Central memory CD8-positive, alpha-beta T cell (primary cell): ENCODE measurements around the gene WNK1.
"Not testable (repeated sequence)": the region's sequence is repeated elsewhere in the genome, so short reads cannot be mapped to it uniquely, and the experiment has no call there.

Experiments used
- ATAC-seq: fragments of 150-1000 bp; cut with Tn5 transposase; replicated peaks from 2 replicates; pipeline ENCODE4 v1.10.0; 2022; ENCODE audit warnings: mild to moderate bottlenecking, moderate FRiP score, moderate number of reproducible peaks; ENCODE audit not compliant: poor library complexity, severe bottlenecking; ENCODE audit errors: extremely low read depth
- DNase-seq, 2 donors: peaks; one replicate each; pipeline ENCODE4 v3.0.0; 2021; ENCODE audit warnings: low spot score in 2 of 2
- H3K27ac Mint-ChIP-seq: one replicate; pipeline ENCODE4 v1.8.0; 2022; ENCODE audit warnings: low read depth, mild to moderate bottlenecking, moderate library complexity, mixed read lengths
- H3K27me3 Mint-ChIP-seq: one replicate; pipeline ENCODE4 v1.8.0; 2022; ENCODE audit warnings: mixed read lengths
- H3K36me3 Mint-ChIP-seq: one replicate; pipeline ENCODE4 v1.8.0; 2022; ENCODE audit warnings: mild to moderate bottlenecking, moderate library complexity, mixed read lengths; ENCODE audit not compliant: insufficient read depth
- H3K4me1 Mint-ChIP-seq: one replicate; pipeline ENCODE4 v1.8.0; 2022; ENCODE audit warnings: mixed read lengths
- H3K4me3 Mint-ChIP-seq: one replicate; pipeline ENCODE4 v1.8.0; 2022; ENCODE audit warnings: mild to moderate bottlenecking, moderate library complexity, mixed read lengths
- H3K9me3 Mint-ChIP-seq: one replicate; pipeline ENCODE4 v1.8.0; 2022; ENCODE audit warnings: mixed read lengths

Gene WNK1

DNA sequence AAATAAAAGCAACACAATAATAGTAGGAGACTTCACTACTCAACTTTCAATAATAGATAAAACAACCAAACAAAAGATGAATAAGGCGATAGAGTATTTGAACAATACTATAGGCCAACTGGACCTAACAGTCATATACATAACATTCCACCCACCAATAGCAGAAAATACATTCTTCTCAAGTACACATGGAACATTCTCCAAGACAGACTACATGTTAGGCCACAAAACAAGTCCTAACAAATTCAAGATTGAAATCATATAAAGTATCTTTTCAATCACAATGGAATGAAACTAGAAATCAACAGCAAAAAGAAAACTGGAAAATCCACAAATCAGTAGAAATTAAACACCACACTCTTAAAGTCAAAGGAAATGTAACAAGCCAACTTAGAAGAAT, 168.3 kb downstream of the WNK1 start:
- no peaks in the 10 kb centered on the region for H3K9me3 Mint-ChIP-seq
- no peak overlapping the region for H3K4me3 Mint-ChIP-seq
- H3K36me3 Mint-ChIP-seq = peaks cover 60% of the 10 kb centered on the region
- no peaks in the 10 kb centered on the region for H3K27me3 Mint-ChIP-seq
- H3K27ac Mint-ChIP-seq = peak overlapping the region; percentile 62
- ATAC-seq (no peak), DNase-seq (no peak)
- H3K4me1 Mint-ChIP-seq = peaks cover 8% of the 10 kb centered on the region

DNA sequence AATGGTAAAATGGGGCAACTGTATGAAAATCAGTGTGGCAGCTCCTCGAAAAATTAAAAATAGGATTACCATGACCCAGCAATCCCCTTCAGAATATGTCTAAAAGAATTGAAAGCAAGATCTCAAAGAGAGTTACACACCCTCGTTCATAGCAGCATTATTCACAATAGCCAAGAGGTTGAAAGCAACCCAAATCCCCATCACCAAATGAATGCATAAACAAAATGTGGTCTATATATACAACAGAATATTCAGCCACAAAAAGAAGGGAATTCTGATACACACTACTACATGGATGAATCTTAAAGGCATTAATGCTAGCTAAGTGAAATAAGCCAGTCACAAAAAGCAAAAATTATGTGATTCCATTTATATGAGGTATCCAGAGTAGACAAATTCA, 169.9 kb downstream of the WNK1 start:
- Mint-ChIP-seq H3K36me3 (peaks cover 56% of the 10 kb centered on the region), H3K9me3 (no peaks in the 10 kb centered on the region), H3K27me3 (no peaks in the 10 kb centered on the region), H3K27ac (no peak overlapping the region), H3K4me3 (no peak overlapping the region), H3K4me1 (peaks cover 8% of the 10 kb centered on the region)
- DNase-seq (no peak), ATAC-seq (no peak)

- no peak for DNase-seq
- no peak overlapping the region for H3K4me3 Mint-ChIP-seq
- H3K27ac Mint-ChIP-seq = peak overlapping the region; percentile 55
- no peaks in the 10 kb centered on the region for H3K9me3 Mint-ChIP-seq
- no peaks in the 10 kb centered on the region for H3K27me3 Mint-ChIP-seq
- H3K36me3 Mint-ChIP-seq = peaks cover 66% of the 10 kb centered on the region
- no peaks in the 10 kb centered on the region for H3K4me1 Mint-ChIP-seq
- no peak for ATAC-seq
Observed at GRCh38 chr12:926641-927040, 174.3 kb downstream of the WNK1 start.

DNA sequence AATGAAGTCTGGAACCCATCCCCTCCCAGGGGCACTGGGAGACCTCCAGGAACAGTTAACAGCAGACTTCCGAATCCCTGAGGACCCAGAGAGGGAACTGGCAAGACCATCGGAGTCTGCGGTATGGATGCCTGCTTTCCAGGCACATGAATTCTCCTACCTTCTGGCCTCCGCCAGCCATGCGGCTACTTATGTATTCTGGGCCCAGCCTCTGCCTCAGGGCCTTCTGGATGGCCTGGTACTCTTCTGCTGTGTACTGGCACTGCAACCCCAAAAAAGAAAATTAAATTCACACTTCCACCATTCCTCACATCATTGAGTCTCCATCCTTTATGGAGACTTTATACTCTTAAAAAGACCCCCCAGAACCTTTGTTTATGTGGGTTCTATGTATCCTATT, 178.7 kb downstream of the WNK1 start:
- peaks cover 6% of the 10 kb centered on the region for H3K4me1 Mint-ChIP-seq
- DNase-seq (no peak), ATAC-seq (no peak)
- H3K27me3 Mint-ChIP-seq = no peaks in the 10 kb centered on the region
- H3K27ac Mint-ChIP-seq = no peak overlapping the region
- no peaks in the 10 kb centered on the region for H3K9me3 Mint-ChIP-seq
- H3K36me3 Mint-ChIP-seq = peaks cover 50% of the 10 kb centered on the region
- H3K4me3 Mint-ChIP-seq = no peak overlapping the region

- H3K9me3 Mint-ChIP-seq = no peaks in the 10 kb centered on the region
Observed at GRCh38 chr12:931591-931990, 179.2 kb downstream of the WNK1 start.

GRCh38 chr12:935891-936290, 183.5 kb downstream of the WNK1 start:
- not testable (repeated sequence) for H3K4me3 Mint-ChIP-seq, H3K9me3 Mint-ChIP-seq, ATAC-seq, DNase-seq, H3K4me1 Mint-ChIP-seq, H3K27ac Mint-ChIP-seq, H3K27me3 Mint-ChIP-seq
- H3K36me3 Mint-ChIP-seq = peaks cover 32% of the 10 kb centered on the region

More at GRCh38 chr12:931591-931990, 179.2 kb downstream of the WNK1 start:
- ATAC-seq (no peak), DNase-seq (no peak)
- no peak overlapping the region for H3K27ac Mint-ChIP-seq
- no peak overlapping the region for H3K4me3 Mint-ChIP-seq
- H3K27me3 Mint-ChIP-seq = no peaks in the 10 kb centered on the region
- peaks cover 6% of the 10 kb centered on the region for H3K4me1 Mint-ChIP-seq
- peaks cover 46% of the 10 kb centered on the region for H3K36me3 Mint-ChIP-seq

DNA sequence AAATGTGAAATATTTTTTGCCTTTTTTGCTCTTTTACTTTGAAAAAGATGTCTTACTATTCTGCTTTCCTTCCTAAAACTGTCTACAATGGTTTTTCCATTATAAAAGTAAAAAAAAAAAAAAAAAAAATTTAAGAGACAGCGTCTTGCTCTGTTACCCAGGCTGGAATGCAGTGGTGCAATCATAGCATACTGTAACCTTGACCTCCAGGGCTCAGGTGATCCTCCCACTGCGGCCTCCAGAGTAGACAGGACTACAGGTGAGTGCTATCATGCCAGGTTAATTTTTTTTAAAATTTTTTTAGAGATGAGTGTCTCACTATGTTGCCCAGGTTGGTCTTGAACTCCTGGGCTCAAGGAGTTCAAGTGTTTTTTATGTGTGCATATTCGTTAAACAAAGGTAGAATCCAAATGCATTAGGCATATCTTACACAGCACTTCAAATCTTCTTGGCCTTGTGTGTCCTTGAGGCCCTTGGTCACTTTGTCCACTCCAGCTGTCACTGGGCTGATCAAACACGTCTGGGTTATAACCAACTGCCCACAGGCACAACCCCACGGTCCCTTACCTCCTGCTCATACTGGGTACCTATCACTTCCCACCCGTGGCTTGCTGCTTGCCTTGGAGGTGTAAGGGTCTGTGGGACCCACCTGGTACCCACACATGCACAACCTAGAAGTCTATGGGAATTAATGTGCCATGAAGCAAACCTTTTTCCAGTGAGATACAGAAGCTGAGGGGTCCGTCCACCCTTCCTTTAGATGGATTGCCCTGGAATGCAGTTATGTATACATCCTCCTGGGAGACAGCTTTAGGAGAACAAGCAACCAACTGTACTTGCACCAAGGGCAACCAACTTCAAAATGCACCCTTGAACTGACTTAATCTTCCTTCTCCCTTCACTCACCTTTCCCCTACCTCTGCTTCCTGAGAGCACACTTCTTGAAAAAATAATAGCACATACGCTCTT, 184.3 kb downstream of the WNK1 start:
- peaks cover 6% of the 10 kb centered on the region for H3K4me1 Mint-ChIP-seq
- no peak overlapping the region for H3K4me3 Mint-ChIP-seq
- ATAC-seq = no peak
- no peak for DNase-seq
- H3K36me3 Mint-ChIP-seq = peaks cover 24% of the 10 kb centered on the region
- H3K27ac Mint-ChIP-seq = no peak overlapping the region
- H3K9me3 Mint-ChIP-seq = no peaks in the 10 kb centered on the region
- H3K27me3 Mint-ChIP-seq = no peaks in the 10 kb centered on the region

DNA sequence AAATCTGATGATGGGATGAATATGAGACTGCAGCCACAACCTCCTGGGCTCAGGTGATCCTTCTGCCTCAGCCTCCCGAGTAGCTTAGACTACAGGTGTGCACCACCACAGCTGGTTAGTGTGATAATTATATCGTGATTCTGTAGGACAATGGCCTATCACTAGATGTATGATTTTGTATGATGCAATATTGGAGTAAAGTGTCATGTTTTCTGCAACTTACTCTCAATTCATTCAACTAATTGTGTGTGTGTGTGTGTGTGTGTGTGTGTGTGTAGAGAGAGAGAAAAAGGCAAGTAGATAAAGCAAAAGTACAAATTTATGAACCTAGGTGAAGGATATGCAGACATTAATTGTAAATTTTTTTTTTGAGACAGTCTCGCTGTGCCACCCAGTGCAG, 186.4 kb downstream of the WNK1 start:
- H3K4me1 Mint-ChIP-seq = no peaks in the 10 kb centered on the region
- H3K9me3 Mint-ChIP-seq = no peaks in the 10 kb centered on the region
- no peak for ATAC-seq
- no peak overlapping the region for H3K27ac Mint-ChIP-seq
- no peak overlapping the region for H3K4me3 Mint-ChIP-seq
- DNase-seq = no peak
- H3K36me3 Mint-ChIP-seq = peaks cover 29% of the 10 kb centered on the region
- no peaks in the 10 kb centered on the region for H3K27me3 Mint-ChIP-seq

DNA sequence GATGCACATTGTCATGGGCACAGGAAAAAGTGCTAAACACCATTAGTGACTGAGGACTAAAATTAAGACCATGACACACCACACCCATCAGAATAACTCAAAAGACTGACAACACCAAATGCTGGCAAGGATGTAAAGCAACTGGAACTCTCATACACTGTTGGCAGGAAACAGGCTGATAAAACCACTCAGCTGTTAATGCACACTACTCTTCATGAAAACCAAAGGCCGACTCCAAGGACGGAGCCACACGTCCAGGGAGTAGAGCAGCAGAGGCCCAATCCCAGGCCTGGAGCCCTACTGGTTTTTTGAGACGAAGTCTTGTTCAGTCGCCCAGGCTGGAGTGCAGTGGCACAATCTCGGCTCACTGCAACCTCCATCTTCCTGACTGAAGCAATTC, 190.7 kb downstream of the WNK1 start:
- Mint-ChIP-seq H3K4me1 (peaks cover 26% of the 10 kb centered on the region), H3K36me3 (peaks cover 37% of the 10 kb centered on the region), H3K4me3 (no peak overlapping the region), H3K27ac (peak overlapping the region; percentile 41), H3K9me3 (no peaks in the 10 kb centered on the region), H3K27me3 (no peaks in the 10 kb centered on the region)
- ATAC-seq (no peak), DNase-seq (no peak)

DNA sequence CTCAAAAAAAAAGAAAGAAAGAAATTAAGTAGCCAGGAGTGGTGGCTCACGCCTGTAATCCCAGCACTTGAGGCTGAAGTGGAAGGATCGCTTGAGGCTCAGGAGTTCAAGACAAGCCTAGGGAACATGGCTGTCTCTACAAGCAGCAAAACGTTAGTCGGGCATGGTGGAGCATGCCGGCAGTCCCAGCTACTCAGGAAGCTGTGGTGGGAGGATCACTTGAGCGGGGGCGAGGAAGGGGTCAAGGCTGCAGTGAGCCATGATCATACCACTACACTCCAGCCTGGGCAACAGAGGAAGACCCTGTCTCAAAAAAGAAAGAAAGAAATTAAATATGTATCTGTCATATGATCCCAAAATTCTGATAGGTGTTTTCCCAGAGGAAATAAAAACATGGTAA, 191.8 kb downstream of the WNK1 start:
- Mint-ChIP-seq H3K4me1 (peaks cover 35% of the 10 kb centered on the region), H3K36me3 (peaks cover 40% of the 10 kb centered on the region), H3K27ac (peak overlapping the region; percentile 41), H3K27me3 (no peaks in the 10 kb centered on the region), H3K9me3 (no peaks in the 10 kb centered on the region), H3K4me3 (no peak overlapping the region)
- no peak for ATAC-seq
- DNase-seq = no peak

DNA sequence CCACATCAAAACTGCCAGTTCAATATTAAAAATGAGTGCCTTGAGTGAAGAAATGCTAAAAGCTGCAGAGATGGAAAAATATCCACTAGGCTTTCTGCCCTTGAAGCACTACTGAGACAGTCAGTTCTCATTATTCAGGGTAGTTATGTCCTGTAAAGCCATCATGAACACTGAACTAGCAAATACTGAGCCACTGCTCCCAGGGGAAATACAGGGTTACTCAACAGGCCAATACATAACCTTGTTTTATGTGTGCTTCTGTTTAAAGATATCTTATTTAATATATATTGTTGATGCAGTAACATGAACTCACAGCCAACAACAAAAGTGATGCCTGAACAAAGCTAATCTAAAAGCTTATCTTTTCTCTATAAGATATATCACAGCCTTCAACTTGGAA, 193.8 kb downstream of the WNK1 start:
- DNase-seq (no peak), ATAC-seq (no peak)
- Mint-ChIP-seq H3K4me1 (peaks cover 36% of the 10 kb centered on the region), H3K27ac (peak overlapping the region; percentile 59), H3K9me3 (no peaks in the 10 kb centered on the region), H3K27me3 (no peaks in the 10 kb centered on the region), H3K4me3 (peak overlapping the region; percentile 10), H3K36me3 (peaks cover 40% of the 10 kb centered on the region)

- no peak for ATAC-seq
- Mint-ChIP-seq H3K4me1 (peaks cover 36% of the 10 kb centered on the region), H3K9me3 (no peaks in the 10 kb centered on the region), H3K4me3 (peak overlapping the region; percentile 10), H3K27ac (peak overlapping the region; percentile 59), H3K36me3 (peaks cover 40% of the 10 kb centered on the region), H3K27me3 (no peaks in the 10 kb centered on the region)
- DNase-seq = no peak
Observed at GRCh38 chr12:946631-947030, 194.3 kb downstream of the WNK1 start.

DNA sequence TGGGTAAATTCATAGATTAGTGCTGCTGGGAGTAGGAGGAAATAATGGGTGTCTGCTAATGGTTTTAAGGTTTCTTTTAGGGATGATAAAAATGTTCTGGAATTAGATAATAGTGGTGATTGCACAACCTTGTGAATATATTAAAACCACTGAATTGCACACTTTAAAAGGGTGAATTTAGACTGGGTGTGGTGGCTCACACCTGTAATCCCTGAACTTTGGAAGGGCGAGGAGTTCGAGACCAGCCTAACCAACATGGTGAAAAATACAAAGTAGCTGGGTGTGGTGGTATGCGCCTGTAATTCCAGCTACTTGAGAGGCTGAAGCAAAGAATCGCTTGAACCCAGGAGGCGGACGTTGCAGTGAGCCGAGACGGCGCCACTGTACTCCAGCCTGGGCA, 195.9 kb downstream of the WNK1 start:
- Mint-ChIP-seq H3K9me3 (no peaks in the 10 kb centered on the region), H3K4me3 (peak overlapping the region; percentile 89), H3K27me3 (no peaks in the 10 kb centered on the region), H3K27ac (no peak overlapping the region), H3K36me3 (peaks cover 33% of the 10 kb centered on the region), H3K4me1 (peaks cover 36% of the 10 kb centered on the region)
- ATAC-seq (no peak), DNase-seq (no peak)
